GM18909 (cell line): ENCODE results near the gene LHB.
"Not testable (repeated sequence)": the region's sequence is repeated elsewhere in the genome, so short reads cannot be mapped to it uniquely, and the experiment has no call there.

Experiments
- ATAC-seq: cut with Tn5 transposase; IDR thresholded peaks from one replicate; pipeline ENCODE4 v1.9.1; 2021; ENCODE audit warnings: mild to moderate bottlenecking; ENCODE audit not compliant: unreplicated experiment, poor library complexity

LHB gene

DNA sequence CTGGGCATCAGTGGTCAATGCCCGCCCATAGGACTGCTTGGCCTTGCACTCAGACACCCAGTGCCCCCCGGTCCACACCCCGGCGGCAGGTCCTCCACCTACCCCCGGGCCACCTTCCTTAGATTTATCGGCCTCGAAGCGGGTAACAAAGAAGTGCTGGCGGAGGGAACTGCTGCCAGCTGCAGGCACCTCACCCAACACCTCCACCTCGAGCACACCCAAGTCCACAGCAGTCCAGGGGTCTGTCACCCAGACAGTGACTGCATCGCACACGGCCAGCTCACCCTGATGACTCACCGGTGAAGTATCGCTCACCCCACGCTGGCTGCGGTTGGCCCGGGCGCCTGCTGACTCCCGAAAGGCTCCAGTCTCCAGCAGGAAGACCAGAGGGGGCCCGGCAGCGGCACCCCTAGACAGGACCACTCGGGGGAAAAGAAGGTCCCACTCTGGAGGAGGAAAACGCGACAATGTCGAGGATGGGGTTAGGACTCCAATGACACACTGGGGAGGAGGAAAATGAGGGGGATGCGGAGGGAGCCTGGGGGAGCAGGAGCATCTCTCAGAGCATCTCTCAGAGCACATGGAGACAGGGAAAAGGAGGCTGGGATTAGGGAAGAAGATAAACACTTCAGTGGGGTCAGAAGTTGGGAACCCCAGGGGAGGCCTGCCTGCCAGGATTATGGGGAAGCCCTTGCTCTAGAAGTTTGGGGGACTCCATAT, 21.8 kb upstream of the LHB start:
- ATAC-seq = not testable (repeated sequence)

DNA sequence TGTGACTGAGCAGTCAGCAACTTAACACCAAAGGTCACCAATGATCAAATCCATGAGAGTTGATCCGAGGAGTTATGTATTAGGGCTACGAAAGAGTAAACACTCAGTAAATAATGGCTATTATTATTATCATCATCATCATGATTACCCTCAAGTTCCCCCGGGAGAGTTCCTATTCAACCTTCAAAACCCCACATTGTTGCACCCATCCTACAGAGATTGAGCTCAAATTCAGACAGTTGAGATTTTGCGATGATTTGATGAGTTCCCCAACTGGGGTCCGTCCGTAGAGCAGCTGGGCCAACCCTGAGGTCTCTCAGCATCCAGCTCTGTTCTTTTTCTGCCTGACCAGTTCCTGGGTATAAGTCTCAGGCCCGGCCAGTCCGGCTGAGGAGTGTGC, 21.2 kb upstream of the LHB start:
- ATAC-seq = not testable (repeated sequence)

DNA sequence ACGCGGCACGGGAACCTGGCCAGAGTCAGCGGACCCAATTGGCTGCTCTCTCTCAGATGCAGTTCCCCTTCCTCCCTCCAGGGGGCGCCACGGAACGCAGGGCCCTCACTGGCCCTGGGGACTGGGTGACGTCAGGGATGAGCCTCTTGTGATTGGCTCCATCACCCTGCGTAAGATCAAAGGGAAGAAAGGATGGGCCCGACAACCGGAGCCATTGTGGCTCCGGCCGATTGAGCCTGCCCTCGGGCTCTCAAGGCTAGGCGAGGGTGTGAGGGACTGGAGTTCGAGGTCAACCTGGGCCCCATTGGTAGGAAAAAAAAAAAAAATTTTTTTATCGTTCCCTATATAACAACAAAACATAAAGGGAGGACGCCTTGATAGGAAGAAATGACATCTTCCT, 19.9 kb upstream of the LHB start, which contains the start of gene CGB1:
TSS of gene CGB1 (minus strand) at position 81 of the 400 bp plus-strand sequence. CDS start 184 bp downstream, outside the sequence.
- ATAC-seq = not testable (repeated sequence)

DNA sequence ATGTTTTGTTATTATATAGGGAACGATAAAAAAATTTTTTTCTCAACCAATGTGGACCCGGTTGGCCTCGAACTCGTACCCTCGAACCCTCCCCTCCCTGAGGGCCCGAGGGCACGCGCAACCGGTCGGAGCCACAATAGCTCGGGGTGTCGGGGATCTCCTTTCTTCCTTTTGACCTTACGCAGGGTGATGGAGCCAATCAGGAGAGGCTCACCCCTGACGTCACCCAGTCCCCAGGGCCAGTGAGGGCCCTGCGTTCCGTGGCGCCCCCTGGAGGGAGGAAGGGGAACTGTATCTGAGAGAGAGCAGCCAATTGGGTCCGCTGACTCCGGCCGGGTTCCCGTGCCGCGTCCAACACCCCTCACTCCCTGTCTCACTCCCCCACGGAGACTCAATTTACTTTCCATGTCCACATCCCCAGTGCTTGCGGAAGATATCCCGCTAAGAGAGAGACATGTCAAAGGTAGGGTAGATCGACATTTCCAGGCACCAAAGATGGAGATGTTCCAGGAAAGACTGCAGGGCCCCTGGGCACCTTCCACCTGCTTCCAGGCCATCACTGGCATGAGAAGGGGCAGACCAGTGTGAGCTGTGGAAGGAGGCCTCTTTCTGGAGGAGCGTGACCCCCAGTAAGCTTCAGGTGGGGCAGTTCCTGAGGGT, 14.9 kb upstream of the LHB start, which contains the start of gene CGB2:
TSS of gene CGB2 (plus strand) at position 249 of the 660 bp plus-strand sequence. CDS start at position 455, 206 bp downstream.
- not testable (repeated sequence) for ATAC-seq

DNA sequence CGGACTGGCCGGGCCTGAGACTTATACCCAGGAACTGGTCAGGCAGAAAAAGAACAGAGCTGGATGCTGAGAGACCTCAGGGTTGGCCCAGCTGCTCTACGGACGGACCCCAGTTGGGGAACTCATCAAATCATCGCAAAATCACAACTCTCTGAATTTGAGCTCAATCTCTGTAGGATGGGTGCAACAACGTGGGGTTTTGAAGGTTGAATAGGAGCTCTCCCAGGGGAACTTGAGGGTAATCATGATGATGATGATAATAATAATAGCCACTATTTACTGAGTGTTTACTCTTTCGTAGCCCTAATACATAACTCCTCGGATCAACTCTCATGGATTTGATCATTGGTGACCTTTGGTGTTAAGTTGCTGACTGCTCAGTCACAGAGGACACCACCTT, 13.4 kb upstream of the LHB start:
- ATAC-seq = not testable (repeated sequence)

DNA sequence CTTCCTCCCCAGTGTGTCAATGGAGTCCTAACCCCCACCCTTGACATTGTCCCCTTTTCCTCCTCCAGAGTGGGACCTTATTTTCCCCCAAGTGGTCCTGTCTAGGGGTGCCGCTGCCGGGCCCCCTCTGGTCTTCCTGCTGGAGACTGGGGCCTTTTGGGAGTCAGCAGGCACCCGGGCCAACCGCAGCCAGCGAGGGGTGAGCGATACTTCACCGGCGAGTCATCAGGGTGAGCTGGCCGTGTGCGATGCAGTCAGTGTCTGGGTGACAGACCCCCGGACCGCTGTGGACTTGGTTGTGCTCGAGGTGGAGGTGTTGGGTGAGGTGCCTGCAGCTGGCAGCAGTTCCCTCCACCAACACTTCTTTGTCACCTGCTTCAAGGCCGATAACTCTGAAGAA, 12.9 kb upstream of the LHB start:
- not testable (repeated sequence) for ATAC-seq

DNA sequence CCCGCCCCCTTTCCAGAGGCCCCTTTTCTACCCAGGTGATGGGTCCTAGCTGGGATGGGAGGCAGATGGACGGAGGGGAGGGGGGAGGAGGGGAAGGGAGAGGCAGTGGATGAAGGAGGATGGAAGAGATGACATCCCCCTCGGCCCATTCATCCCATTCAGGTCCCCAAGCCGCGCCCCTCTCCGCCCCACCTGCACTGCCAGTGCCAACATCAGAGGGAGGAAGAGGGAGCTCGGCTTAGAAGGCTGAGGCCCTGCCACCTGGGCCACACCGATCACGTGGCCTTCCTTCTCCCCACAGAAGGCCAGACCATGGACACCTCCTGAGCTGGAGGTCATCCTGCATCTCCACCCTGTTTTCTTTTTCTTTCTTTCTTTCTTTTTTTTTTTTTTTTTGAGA, 11.8 kb upstream of the LHB start:
- not testable (repeated sequence) for ATAC-seq

DNA sequence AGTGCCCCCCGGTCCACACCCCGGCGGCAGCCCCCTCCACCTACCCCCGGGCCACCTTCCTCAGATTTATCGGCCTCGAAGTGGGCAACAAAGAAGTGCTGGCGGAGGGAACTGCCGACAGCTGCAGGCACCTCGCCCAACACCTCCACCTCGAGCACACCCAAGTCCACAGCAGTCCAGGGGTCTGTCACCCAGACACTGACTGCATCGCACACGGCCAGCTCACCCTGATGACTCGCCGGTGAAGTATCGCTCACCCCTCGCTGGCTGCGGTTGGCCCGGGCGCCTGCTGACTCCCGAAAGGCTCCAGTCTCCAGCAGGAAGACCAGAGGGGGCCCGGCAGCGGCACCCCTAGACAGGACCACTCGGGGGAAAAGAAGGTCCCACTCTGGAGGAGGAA, 8.7 kb upstream of the LHB start:
- ATAC-seq = not testable (repeated sequence)

DNA sequence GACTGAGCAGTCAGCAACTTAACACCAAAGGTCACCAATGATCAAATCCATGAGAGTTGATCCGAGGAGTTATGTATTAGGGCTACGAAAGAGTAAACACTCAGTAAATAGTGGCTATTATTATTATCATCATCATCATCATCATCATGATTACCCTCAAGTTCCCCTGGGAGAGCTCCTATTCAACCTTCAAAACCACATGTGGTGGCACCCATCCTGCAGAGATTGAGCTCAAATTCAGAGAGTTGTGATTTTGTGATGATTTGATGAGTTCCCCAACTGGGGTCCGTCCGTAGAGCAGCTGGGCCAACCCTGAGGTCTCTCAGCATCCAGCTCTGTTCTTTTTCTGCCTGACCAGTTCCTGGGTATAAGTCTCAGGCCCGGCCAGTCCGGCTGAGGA, 8.2 kb upstream of the LHB start:
- ATAC-seq = not testable (repeated sequence)

DNA sequence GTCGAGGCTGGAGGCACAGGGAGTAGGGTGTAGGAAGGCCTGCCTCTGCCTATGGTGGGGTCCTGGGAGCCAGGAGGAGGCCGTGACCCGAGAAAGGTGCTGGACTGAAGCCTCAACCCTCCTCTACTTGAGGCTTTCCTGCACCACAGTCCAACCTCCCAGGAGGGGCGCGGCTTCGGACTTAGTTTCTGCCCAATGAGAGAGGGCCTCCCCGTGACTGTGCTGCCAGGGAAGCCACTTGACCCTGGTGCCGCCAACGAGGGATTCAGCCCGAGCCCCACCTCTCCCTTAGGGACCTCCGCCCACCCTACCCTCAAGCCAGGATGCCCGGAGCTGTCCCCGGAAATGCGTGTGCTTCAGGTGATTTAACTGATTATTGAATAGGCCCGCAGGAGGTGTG, 7.3 kb upstream of the LHB start, which contains the start of gene CGB3:
TSS of gene CGB3 (minus strand) at position 101 of the 400 bp plus-strand sequence. CDS start 362 bp downstream, outside the sequence.
- ATAC-seq = not testable (repeated sequence)

DNA sequence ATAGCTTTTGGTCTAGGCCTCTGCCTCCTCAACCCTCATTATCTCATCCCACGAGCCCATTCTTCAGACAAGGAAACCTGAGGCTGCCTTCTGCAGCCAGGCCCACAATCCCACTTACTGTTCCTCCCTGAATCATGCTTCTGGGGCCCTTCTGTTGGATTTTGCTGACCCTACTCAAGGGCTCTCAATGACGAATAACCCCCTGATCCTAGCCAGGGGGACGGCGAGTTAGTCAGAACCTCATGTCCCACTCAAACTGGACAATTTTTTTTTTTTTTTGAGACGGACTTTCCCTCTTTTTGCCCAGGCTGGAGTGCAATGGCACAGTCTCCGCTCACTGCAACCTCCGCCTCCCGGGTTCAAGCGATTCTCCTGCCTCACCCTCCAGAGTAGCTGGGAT, 5.2 kb upstream of the LHB start:
- ATAC-seq = no peak

DNA sequence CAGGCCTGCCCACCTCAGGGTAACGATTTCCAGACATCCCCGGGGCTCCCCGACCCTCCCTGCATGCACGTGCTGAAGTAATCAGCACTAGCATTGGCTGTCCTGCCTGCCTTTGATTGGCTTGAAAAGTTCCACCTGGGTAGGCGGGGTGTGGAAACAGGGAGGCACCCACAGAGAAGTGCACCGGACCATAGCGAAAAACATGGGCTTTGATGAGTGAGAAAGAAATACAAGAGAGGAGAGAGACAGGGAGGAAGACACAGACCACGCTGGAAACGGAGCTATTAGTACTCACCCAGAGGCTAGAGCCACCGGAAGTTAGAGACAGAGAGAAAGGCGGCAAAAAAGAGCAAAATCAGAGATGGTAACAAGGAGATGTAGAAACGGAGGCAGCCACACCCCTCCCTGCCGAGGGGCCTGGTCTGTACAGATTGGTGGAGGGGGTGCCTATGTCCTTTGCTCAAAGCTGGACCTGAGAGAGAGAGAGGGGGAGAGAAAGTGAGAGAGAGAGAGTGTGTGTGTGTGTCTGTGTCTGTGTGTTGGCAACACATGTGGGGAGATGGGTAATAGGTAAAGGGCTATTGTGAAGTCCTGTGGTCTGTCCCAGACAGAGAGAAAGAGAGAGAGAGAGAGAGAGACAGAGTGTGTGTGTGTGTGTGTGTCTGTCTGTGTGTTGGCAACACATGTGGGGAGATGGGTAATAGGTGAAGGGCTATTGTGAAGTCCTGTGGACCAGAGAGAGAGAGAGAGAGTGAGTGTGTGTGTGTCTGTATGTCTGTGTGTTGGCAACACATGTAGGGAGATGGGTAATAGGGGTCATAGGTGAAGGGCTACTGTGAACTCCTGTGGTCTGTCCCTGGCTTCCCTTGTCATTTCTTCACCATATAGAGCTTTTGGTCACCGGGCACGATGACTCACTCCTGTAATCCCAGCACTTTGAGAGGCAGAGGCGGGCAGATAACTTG, 4.3 kb upstream of the LHB start:
- ATAC-seq = no peak

DNA sequence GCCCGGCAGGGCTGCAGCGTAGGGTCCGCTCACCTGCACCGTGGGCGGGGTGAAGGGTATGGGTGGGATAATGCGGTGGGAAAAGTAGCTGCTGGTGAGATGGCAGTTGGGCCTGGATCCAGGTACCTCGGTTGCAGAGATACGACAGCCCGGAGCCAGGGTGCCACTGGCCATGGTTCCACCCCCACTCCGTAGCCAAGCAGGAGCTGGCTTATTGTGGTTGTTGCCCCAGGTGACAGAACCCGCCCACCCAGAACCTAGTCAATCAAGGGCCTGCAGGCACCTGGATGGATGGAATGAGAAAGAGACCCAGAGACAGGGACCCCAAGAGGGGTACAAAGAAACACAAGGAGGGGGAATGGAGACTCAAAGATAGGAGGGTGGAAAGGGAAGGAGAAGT, 3.5 kb upstream of the LHB start:
- no peak for ATAC-seq

DNA sequence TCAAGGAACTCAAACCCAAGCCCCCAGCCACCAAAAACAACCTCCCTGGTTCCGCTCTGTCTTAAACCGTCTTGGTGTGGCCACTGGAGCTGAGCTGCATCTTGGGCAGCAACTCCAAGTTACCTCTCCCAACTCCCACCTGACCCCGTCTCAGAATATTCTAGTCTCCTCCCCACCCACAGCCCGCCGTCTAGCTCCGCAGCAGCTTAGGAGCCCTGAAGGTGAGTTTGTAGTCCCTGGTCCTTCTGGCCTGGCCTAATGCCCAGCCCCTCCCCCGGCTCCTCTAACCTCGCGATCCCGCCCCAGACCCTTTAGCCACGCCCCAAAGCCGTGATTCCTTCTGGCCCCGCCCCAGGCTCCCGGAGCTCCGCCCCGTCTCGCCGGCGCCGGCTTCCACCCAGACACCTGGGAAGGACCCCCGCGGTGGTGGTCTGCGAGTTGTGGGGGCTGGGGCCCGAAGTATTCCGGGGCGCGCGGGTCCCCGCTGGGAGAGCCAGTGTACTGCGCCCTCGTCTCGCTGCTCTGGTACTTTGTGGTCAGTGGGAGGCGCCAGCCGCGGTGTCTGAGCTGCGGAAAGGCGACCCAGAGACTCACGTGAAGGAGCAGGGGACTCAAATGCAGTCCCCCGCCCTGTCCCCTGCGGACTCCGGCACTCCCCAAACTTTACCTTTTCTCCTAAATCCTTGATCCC, 2.5 kb upstream of the LHB start:
- ATAC-seq = no peak

DNA sequence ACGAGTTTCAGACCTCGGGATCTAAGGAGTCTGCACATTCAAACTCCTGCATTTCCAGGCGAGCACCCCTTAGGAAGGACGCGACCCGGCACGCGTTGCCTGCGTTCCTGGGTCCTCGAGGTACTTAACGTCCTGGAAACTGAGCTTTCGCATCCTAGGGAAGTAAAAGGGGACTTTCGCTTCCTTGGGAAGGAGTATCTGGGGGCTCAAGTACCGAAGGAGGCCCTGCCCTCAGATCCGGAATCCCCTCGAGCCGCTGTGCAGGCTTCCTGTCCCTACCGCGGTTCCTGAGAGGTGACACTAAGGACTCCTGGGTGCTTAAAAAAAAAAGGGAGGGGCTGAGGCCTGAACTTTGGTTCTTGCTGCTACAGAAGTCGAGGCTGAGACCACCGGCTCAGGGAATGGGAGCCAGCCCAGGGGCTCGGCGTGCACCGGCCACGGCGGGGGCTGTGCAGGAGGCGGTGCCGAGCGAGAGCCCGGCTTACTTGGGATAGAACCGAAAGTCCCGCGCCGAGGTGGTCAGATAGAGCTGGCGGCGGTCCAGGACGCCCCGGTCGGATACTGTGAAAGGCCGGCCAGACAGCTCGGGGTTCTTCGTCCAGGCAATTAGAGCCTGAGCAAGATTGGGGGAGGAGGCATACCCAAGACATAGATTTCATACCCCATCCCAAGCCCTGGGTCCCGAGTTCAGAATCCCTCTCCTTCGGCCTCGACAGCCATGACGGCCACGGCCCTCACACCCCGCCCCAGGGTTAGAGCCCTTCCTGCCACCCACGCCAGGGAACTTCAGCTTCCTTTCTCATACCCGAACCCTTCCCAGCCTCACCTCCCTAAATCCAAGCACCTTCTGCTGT, 1.7 kb upstream of the LHB start:
- ATAC-seq = not testable (repeated sequence)

DNA sequence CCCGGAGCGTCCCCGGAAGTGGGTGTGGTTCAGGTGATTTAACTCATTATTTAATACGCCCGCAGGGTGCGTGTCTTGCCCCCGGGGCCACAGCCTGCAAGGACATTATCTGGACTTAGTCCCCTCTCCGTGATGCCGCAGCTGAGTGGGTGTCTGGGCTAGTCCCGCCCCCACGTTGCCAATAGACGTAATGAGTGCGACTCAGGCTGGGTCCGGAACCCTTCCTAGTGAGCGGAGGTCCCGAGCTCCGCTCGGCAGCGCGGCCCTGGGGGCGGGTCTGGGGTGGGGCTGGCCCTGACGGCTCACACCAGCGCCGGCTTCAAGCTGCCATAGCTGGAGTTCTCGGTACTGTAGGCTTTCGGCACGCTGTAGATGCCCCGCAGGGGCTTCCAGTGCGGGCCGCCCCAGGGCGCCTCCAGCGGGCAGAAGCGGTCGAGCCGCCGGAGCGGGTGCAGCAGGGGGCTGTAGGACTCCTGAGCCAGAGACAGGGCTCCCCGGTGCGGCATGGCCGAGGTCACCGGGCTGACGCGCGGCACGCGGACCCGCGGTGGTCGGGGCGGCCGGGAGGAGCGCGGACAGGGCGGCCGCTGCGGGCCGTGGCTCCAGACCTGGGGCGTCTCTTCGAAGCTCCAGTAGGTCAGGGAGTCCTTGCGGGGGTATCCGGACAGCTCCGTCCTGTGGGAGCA, 918 bp upstream of the LHB start:
- ATAC-seq = no peak

DNA sequence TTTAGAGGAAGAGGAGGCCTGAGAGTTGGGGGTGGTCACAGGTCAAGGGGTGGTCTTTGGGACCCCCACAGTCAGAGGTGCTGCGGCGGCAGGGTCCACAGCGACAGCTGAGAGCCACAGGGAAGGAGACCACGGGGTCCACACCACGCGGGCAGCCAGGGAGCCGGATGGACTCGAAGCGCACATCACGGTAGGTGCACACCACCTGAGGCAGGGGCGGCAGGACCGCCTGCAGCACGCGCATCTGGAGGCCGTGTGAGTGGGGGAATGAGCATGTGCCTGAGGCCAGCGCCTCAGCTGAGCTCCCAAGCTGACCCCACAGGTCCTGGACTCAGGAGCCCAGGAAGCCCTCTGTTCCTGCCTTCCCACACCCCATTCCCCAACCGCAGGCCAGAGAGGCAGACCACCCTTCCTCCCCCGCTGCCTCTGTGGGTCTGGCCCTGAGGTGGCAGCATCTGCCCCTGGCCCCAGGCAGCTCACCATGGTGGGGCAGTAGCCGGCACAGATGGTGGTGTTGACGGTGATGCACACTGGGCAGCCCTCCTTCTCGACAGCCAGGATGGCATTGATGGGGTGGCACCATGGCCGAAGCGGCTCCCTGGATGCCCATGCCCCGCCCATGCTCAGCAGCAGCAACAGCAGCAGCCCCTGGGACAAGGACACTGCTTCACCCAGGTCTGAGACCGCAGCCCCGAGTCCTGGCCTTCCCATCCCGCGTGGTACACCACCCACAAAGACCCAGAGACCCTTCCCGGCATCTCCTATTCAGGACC, 638 bp downstream of the LHB start:
- ATAC-seq = no peak

DNA sequence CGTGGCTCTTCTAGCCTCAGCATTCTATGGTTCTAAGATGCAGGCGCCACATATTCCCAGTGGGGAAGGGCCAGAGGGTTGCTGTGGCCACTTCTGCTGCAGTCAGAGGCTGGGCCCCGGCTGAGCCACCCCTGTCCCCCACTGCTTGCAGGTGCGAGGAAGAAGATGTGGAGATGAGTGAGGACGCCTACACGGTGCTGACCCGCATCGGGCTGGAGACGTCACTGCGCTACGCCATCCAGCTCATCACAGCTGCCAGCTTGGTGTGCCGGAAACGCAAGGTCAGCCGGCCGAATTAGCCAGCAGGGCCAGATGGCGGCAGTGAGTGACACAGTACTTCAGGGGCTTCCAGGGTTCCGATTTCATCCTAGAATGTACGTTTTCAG, 2.0 kb downstream of the LHB start:
- ATAC-seq = no peak
